Kidney epithelial cell (primary cell): ENCODE data around the gene JARID2. TPM values are rescaled to one million over a fixed set of nuclear protein-coding genes. Genes with fewer than 3 reads are reported as not detected.
A peak's percentile ranks its signal among the peaks of the same experiment; 100 is the strongest.

Source experiments
- DNase-seq: peaks from one replicate; pipeline ENCODE4 v3.0.0-alpha.2; 2010; ENCODE audit warnings: low read depth
- H3K27me3 ChIP-seq: 2 replicates; pipeline ENCODE4 v1.6.0; 2011; ENCODE audit warnings: low read length; ENCODE audit not compliant: control insufficient read depth, insufficient read depth
- H3K36me3 ChIP-seq: 2 replicates; pipeline ENCODE4 v1.5.1; 2011; ENCODE audit warnings: low read length; ENCODE audit not compliant: control insufficient read depth, insufficient read depth
- H3K4me3 ChIP-seq: 2 replicates; pipeline ENCODE4 v1.5.1; 2011; ENCODE audit warnings: low read depth, mild to moderate bottlenecking, control low read depth, low read length
- total RNA-seq: library from RNA; depleted of rRNA; stranded (reverse); fragments of >200 nt; gene quantifications from 2 replicates; pipeline ENCODE4 v1.2.3, GENCODE V29; 2015
- TF ChIP-seq, protein P1 (sequence below): IDR thresholded peaks from 2 replicates; pipeline ENCODE4 v1.5.1; 2011; ENCODE audit warnings: mild to moderate bottlenecking, moderate library complexity, low read length, control low read depth, inconsistent platforms; ENCODE audit not compliant: insufficient read depth, poor library complexity, severe bottlenecking

Gene JARID2
- total RNA-seq, 1 donor from 2014 or later = 15.2 TPM

DNA sequence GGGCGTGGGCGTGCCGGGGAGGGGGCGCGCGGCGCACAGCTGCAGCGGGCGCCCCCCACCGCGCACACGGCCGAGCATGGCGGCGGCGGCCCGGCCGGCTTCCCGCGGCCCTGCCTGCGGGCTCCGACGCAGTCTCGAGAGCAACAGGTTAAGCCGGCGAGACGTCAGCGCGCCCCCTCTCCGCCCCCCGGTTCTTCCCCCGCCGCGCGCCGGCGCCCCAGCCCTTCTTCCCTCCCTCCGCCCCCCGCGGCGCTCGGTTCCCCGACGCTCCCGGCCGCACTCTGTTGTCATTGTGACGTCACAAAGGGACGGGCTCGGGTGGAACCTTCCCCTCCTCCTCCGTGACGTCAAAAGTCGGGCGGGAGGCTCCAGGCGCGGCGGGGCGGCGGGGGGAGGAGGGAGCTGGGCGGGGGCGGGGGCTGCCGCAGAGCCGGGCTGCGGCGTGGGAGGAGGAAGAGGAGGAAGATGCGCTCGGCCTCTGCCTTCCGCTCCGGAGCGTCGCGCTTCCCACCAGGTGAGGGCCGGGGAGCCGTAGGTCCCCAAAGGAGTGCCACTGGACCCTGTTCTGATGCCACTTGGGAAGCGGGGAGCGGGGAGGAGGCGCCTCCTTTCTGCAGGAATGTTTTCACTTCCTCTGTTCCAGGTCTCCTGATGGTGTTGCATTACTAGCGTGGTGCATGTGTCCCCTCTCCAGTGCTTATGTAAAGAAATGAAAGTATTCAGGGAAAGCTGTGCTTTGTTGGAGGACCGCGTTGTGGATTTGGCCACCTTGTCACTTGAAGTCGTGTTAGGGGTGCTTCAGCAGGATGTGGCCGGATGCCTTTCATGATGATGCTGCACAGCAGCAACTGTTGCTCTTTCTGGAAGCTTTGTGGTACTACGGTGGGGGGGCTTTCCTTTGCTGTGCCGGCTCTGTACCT, 2.8 kb downstream of the JARID2 start:
- TF ChIP-seq, protein P1, sequence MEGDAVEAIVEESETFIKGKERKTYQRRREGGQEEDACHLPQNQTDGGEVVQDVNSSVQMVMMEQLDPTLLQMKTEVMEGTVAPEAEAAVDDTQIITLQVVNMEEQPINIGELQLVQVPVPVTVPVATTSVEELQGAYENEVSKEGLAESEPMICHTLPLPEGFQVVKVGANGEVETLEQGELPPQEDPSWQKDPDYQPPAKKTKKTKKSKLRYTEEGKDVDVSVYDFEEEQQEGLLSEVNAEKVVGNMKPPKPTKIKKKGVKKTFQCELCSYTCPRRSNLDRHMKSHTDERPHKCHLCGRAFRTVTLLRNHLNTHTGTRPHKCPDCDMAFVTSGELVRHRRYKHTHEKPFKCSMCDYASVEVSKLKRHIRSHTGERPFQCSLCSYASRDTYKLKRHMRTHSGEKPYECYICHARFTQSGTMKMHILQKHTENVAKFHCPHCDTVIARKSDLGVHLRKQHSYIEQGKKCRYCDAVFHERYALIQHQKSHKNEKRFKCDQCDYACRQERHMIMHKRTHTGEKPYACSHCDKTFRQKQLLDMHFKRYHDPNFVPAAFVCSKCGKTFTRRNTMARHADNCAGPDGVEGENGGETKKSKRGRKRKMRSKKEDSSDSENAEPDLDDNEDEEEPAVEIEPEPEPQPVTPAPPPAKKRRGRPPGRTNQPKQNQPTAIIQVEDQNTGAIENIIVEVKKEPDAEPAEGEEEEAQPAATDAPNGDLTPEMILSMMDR = peak; percentile 46
- no peaks in the 10 kb centered on the region for H3K36me3 ChIP-seq
- H3K4me3 ChIP-seq = peak overlapping the region; percentile 93
- H3K27me3 ChIP-seq = no peaks in the 10 kb centered on the region
- DNase-seq = peak; percentile 53

DNA sequence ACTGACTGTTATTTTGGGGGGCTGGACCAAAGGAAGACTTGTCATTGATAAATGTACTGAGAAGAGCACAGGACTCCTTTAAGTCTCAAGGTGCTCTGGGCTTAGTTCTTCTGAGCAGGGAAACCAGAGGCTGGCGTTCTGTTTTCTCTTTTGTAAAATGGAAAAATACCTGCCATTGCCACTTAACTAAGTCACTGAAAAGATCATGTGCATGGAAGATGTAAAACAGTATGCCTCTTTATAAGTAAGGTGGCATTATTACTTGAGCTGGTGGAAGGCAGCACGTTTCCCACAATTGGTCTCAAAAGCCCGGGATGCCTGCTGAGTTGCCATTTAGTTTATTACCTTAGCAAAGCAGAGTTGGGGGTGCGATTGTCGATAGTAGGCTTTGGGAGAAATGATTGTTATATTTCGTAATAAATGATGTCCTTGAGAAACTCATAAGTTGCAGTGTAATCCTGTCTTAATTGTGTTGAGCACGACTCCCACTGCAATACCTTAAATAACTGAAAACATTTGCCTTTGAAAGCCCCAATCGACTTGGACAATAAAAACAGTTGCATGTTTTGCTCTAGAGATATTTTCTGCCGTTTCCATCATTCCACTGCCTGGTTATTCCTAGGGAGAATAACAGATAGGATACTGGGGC, 3.6 kb downstream of the JARID2 start:
- Histone ChIP-seq H3K36me3 (no peaks in the 10 kb centered on the region), H3K4me3 (peak overlapping the region; percentile 93), H3K27me3 (no peaks in the 10 kb centered on the region)
- TF ChIP-seq, protein P1 = no peak
- DNase-seq = no peak

DNA sequence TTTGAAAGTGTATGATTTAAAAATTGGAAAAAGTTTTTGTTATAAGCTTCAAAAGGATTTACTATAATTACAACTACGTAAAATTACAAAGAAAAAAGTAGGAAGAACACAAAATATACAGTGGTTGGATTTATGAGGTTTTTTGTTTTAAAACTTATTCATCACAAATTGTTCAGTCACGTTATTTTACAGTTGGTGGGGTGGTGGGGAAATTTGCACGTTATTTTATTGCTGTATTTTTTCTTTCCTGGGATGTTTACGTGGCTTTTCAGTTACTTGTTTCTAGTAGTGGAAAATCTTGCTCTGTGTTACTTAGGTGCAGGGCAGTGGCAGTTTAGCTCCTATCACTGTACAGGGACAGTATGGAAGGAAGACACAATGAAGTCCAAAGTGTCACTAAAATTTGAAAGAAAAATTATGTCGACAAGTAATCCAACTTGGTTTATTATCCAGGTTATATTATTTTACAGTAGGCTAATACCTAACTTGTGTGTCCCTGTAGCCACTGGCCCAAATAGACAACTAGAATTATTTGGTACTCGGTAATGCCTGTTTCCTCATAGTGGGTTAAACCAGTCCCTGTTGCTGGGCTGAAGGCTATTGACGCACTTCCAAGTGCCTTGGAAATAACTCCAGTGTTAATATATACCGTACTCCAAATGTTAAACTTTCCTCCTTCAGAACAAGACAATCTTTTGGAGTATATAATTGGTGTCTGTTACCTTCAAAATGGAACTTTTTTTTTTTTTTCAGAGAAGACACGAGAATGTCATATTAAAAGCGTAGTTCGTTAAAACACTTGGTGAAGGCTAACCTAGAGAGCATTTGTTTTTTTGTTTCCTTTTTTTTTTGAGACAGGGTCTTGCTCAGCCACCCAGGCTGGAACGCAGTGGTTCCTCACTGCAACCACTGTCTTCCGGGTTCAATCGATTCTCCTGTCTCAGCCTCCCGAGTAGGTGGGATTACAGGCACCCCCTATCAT, 4.6 kb downstream of the JARID2 start:
- no peaks in the 10 kb centered on the region for H3K36me3 ChIP-seq
- H3K4me3 ChIP-seq = no peak overlapping the region
- DNase-seq = no peak
- TF ChIP-seq, protein P1 = no peak
- H3K27me3 ChIP-seq = no peaks in the 10 kb centered on the region

DNA sequence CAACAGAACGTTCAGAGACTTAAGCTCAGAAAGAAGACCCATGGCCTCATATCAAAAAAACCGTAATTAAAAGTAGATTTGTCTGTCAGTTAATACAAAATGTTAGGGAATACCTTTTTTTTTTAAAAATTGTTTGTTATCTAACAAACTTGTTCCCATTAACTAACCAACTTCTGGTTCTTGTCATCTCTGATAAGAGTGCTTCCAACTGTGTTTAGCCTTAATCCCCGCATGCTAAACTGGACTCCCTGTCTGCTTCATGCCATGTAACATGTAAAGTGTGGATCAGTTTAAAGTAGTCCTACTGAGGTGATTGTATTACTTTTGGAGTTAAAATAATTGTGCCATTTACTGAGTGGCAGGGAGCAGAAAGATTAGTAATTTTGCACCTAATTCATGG, 6.3 kb downstream of the JARID2 start:
- Histone ChIP-seq H3K4me3 (no peak overlapping the region), H3K27me3 (no peaks in the 10 kb centered on the region), H3K36me3 (no peaks in the 10 kb centered on the region)
- TF ChIP-seq, protein P1 = no peak
- no peak for DNase-seq

DNA sequence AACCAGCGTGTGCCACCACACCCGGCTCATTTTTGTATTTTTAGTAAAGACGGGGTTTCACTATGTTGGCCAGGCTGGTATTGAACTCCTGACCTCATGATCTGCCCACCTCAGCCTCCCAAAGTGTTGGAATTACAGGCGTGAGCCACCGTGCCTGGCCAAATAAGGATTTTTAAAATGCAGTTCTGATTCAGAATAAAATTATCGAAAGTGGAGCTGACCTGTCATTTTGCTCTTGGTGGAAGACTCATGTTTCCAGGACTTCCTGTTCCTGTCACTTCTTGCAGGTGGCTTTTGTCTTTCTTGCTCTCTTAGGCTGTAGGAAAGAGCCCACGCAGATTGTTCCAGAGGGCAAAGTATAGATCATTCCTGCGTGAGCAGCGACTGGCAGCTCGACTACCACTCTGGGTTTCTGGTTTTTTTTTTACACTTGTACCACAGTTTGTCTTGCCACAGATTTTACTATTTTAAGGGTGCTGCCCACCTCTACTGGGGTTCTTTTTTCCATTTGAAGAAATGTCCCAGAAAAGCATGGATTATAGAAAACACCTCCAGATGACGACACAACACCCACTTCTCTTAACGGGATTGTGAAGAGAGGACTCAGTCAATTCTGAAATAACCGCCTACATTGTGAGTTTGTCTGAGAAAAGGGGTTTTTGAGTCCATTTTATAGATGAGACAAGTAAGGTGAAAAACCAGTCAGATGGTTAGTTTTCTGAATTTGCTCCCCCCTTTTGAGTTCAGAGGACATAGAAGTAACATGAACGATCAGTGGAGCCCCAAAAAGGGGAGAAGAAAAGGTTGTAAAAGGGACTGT, 7.5 kb downstream of the JARID2 start:
- Histone ChIP-seq H3K27me3 (no peaks in the 10 kb centered on the region), H3K36me3 (no peaks in the 10 kb centered on the region), H3K4me3 (no peak overlapping the region)
- TF ChIP-seq, protein P1 = no peak
- no peak for DNase-seq
